Dermis blood vessel endothelial cell (primary cell): Measurements from ENCODE around the gene NCAM1. TPM values are rescaled to one million over a fixed set of nuclear protein-coding genes. Genes with fewer than 3 reads are reported as not detected.

Experiments used
- DNase-seq: peaks from one replicate; pipeline ENCODE4 v3.0.0; 2010
- total RNA-seq: library from RNA; depleted of rRNA; stranded (reverse); fragments of >200 nt; gene quantifications from 2 replicates; pipeline ENCODE4 v1.2.3, GENCODE V29; 2014

NCAM1 gene
- total RNA-seq, 1 donor from 2014 or later: 2.2 TPM

DNA sequence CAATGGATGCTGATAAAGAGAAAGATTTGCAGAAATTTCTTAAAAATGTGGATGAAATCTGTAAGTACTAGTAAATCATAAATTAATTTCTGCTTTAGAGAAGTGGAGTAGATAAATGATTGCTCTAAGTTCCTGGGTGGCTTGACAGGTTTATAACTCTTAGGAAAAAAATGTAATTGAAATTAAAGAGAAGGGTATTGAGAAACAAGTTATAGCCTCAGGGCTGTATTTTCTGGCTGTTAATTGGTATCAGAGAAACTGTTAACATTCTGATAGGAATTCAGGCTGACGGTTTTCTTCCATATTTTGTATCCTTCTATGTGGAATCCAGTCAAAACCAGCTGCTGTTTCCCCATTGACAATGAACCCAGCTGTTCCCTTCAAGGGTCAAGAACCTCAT is 355.0 kb downstream of the NCAM1 start:
- no peak for DNase-seq

GRCh38 chr11:113317339-113317738 is 356.1 kb downstream of the NCAM1 start:
- DNase-seq: no peak

DNA sequence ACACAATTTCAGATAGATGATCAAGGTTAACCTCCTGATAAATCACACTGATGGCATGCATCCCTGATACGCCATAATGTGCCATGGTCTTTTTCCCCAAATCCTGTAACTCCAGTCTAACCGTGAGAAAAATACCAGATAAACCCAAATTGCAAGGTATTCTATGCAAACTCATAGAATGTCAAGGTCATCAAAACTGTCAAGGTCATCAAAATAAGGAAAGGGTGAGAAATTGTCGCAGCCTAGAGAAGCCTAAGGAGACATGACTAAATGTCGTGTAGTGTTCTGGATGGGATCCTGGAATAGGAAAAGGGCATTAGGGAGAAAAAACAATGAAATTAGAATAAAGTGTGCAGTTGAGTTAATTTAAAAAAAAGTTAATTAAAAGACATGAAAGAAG is 357.9 kb downstream of the NCAM1 start:
- DNase-seq: no peak

- DNase-seq: no peak
Observed at GRCh38 chr11:113322158-113322557, 360.9 kb downstream of the NCAM1 start.

DNA sequence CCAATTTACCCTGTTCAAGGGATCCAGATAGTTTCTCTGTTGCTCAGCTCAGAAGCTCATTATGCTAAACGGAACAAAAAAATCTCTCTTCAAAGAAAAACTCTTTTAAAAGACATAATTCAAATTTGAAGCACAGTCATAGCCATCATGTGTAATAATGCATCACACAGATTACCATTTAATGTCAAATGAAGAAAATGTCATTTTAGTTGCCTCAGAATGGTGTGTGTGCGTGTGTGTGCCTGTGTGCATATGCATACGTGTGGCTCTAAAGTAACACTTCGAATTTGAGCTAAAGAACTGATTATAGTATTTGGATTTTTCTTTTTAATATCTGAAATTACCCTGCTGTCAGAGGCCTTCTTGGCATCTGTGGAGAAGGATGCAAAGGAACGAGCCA is 363.0 kb downstream of the NCAM1 start:
- no peak for DNase-seq
